Endothelial cell of umbilical vein (primary cell): ENCODE measurements around the gene NRARP. TPM values are rescaled to one million over a fixed set of nuclear protein-coding genes. Genes with fewer than 3 reads are reported as not detected.

Source experiments
- BruUV-seq: library from RNA; stranded (reverse); fragments of 400-500 nt; replicated peaks from 2 replicates; lab custom pipeline; 2021; lab: Mats Ljungman, UMichigan
- CTCF ChIA-PET: fragments of 300-600, 350-600 bp; sonication (Branson Sonifier 250); formaldehyde crosslinking; loops from one replicate; lab custom pipeline; 2021; ENCODE audit warnings: antibody characterized with exemption, inconsistent platforms; lab: Charles Lee
- POLR2A ChIA-PET: fragments of 300-600, 350-600 bp; sonication (Branson Sonifier 250); formaldehyde crosslinking; loops from one replicate; lab custom pipeline; 2021; ENCODE audit warnings: antibody characterized with exemption, inconsistent platforms; lab: Charles Lee
- DNase-seq: peaks from one replicate; pipeline ENCODE4 v3.0.0-alpha.2; 2011; ENCODE audit warnings: low read depth, low spot score
- FAIRE-seq: peaks from 2 replicates; lab custom pipeline; 2011; peaks lifted over from hg19 to GRCh38; lab: Jason Lieb, UNC
- H2AFZ ChIP-seq: 2 replicates; pipeline ENCODE4 v1.6.0; 2012; ENCODE audit warnings: low read depth, low read length, control low read depth, inconsistent platforms
- H3K27ac ChIP-seq: 2 replicates; pipeline ENCODE4 v1.5.1; 2011; ENCODE audit warnings: low read depth, mild to moderate bottlenecking, control low read depth, low read length, moderate library complexity; ENCODE audit not compliant: insufficient read depth
- H3K27me3 ChIP-seq, 2 experiments: 2 replicates each; pipeline versions ENCODE4 v1.6.0 to v1.6.1; 2011; ENCODE audit warnings: low read length in 2 of 2, mixed read lengths in 1 of 2; ENCODE audit not compliant: control insufficient read depth in 2 of 2, insufficient read depth in 2 of 2
- H3K36me3 ChIP-seq, 2 experiments: 2 replicates in 1 of 2; 3 replicates in 1 of 2; pipeline ENCODE4 v1.5.1; 2011; ENCODE audit warnings: low read length in 2 of 2, mild to moderate bottlenecking in 1 of 2, moderate library complexity in 1 of 2; ENCODE audit not compliant: control insufficient read depth in 2 of 2, insufficient read depth in 2 of 2; ENCODE audit errors: extremely low read depth in 1 of 2
- H3K4me1 ChIP-seq: 3 replicates; pipeline ENCODE4 v1.5.1; 2011; ENCODE audit warnings: mild to moderate bottlenecking, low read length; ENCODE audit not compliant: control insufficient read depth, insufficient read depth; ENCODE audit errors: extremely low read depth
- H3K4me2 ChIP-seq: 2 replicates; pipeline ENCODE4 v1.6.1; 2011; ENCODE audit warnings: low read length, control low read depth, mixed read lengths; ENCODE audit not compliant: insufficient read depth
- H3K4me3 ChIP-seq, 3 experiments: fragments of 200-600 bp in 1 of 3; sonication (generic), shearing (Covaris generic) in 1 of 3; replicated peaks in 1 of 3; 2 replicates each; pipeline ENCODE4 v1.5.1; 2011 to 2016; ENCODE audit warnings: control low read depth in 3 of 3, low read length in 3 of 3, mild to moderate bottlenecking in 2 of 3, inconsistent platforms in 1 of 3, low read depth in 1 of 3, moderate library complexity in 1 of 3; ENCODE audit not compliant: insufficient read depth in 1 of 3
- H3K79me2 ChIP-seq: 2 replicates; pipeline ENCODE4 v1.6.0; 2012; ENCODE audit warnings: low read length, inconsistent platforms; ENCODE audit not compliant: control insufficient read depth, insufficient read depth
- H3K9ac ChIP-seq: replicated peaks from 2 replicates; pipeline ENCODE3; 2011; ENCODE audit warnings: low read length, control low read depth; ENCODE audit not compliant: insufficient read depth; ENCODE audit errors: extremely low read depth
- H3K9me1 ChIP-seq: replicated peaks from 3 replicates; pipeline ENCODE4 v1.6.0; 2011; ENCODE audit warnings: mild to moderate bottlenecking, low read length; ENCODE audit not compliant: control insufficient read depth, insufficient read depth; ENCODE audit errors: extremely low read depth
- H3K9me3 ChIP-seq: replicated peaks from 2 replicates; pipeline ENCODE4 v1.5.1; 2012; ENCODE audit warnings: low read length, inconsistent platforms; ENCODE audit not compliant: control insufficient read depth, insufficient read depth
- H4K20me1 ChIP-seq: replicated peaks from 2 replicates; pipeline ENCODE3; 2011; ENCODE audit warnings: mild to moderate bottlenecking, low read length; ENCODE audit not compliant: control insufficient read depth, insufficient read depth; ENCODE audit errors: extremely low read depth
- CTCF ChIP-seq, 2 donors: IDR thresholded peaks; 1 replicate in 1 of 2; 2 replicates in 1 of 2; pipeline ENCODE4 v1.5.1; 2011; ENCODE audit warnings: low read length in 2 of 2, mild to moderate bottlenecking in 2 of 2, moderate library complexity in 2 of 2, control low read depth in 1 of 2, inconsistent platforms in 1 of 2, low read depth in 1 of 2; ENCODE audit not compliant: insufficient read depth in 1 of 2; ENCODE audit errors: extremely low read depth in 1 of 2
- EZH2 ChIP-seq: IDR thresholded peaks from 2 replicates; pipeline ENCODE4 v1.6.1; 2012; ENCODE audit warnings: borderline replicate concordance, low read depth, mild to moderate bottlenecking, moderate library complexity, low read length, inconsistent platforms; ENCODE audit not compliant: severe bottlenecking
- FOS ChIP-seq: IDR thresholded peaks from 2 replicates; pipeline ENCODE4 v1.6.1; 2011; ENCODE audit warnings: mild to moderate bottlenecking, low read length, moderate library complexity, borderline replicate concordance; ENCODE audit not compliant: insufficient read depth
- GATA2 ChIP-seq: IDR thresholded peaks from 2 replicates; pipeline ENCODE4 v1.7.0; 2011; ENCODE audit warnings: low read depth, mild to moderate bottlenecking, moderate library complexity, mixed read lengths, low read length; ENCODE audit not compliant: insufficient read length, insufficient read depth
- JUN ChIP-seq: IDR thresholded peaks from 2 replicates; pipeline ENCODE4 v1.6.1; 2011; ENCODE audit warnings: borderline replicate concordance, low read depth; ENCODE audit not compliant: insufficient read length, insufficient read depth
- MAX ChIP-seq: IDR thresholded peaks from 2 replicates; pipeline ENCODE4 v1.6.1; 2011; ENCODE audit not compliant: insufficient read depth, insufficient read length
- MYC ChIP-seq: IDR thresholded peaks from one replicate; pipeline ENCODE4 v1.6.1; 2011; ENCODE audit warnings: mild to moderate bottlenecking, low read depth, low read length
- POLR2A ChIP-seq: IDR thresholded peaks from 2 replicates; pipeline ENCODE4 v1.6.1; 2012; ENCODE audit warnings: low read depth, mild to moderate bottlenecking, control low read depth, low read length
- POLR2AphosphoS5 ChIP-seq: IDR thresholded peaks from 2 replicates; pipeline ENCODE4 v1.6.1; 2012; ENCODE audit warnings: low read depth, mild to moderate bottlenecking, control low read depth, low read length, moderate library complexity; ENCODE audit not compliant: insufficient read depth
- dilution Hi-C: fragments of 300-500 bp; cut with MboI; formaldehyde crosslinking; loops from one replicate; pipeline ENCODE4 v1.15.0; 2019; ENCODE audit warnings: low sequenced_read_pairs; ENCODE audit not compliant: extremely low pct_ligation_motif_present
- intact Hi-C: fragments of 100-400 bp; cut with micrococcal nuclease; formaldehyde crosslinking; loops from one replicate; pipeline ENCODE4 v1.10.0; 2022
- polyA plus RNA-seq, 4 experiments: library from polyadenylated mRNA; depleted of rRNA in 3 of 4; stranded (reverse) in 3 of 4; unstranded in 1 of 4; fragments of >200 nt; gene quantifications; 2 replicates each; pipeline versions ENCODE4 v1.2.1 to v1.2.3, GENCODE V29; 2011 to 2012; ENCODE audit warnings: missing spikeins in 1 of 4
- total RNA-seq: library from RNA; stranded (reverse); gene quantifications from 2 replicates; pipeline ENCODE4 v1.2.3, GENCODE V29; 2021

NRARP gene
- total and polyA plus RNA-seq, 2 donors (not counting 3 experiments of a cell fraction or from before 2014, with no cell fraction given) = 50.0 to 72.9 TPM

GRCh38 chr9:137263506-137263905, 38.6 kb downstream of the NRARP start:
- CTCF ChIA-PET = interaction anchor here (1.8 to 3.1 kb wide), 2 partner anchors 27 to 140 kb away, joined by 4 to 23 read pairs; no protein-coding TSS in a partner anchor
- no peak for DNase-seq
- Histone ChIP-seq H3K4me2 (no peak overlapping the region), H3K27ac (no peak overlapping the region), H4K20me1 (no peaks in the 10 kb centered on the region), H3K36me3 (peaks cover 2 to 26% of the 10 kb centered on the region in 2 experiments), H2AFZ (no peak overlapping the region), H3K27me3 (no peaks in the 10 kb centered on the region), H3K9me1 (no peaks in the 10 kb centered on the region), H3K79me2 (no peaks in the 10 kb centered on the region), H3K4me1 (peaks cover 9% of the 10 kb centered on the region), H3K4me3 (no peak overlapping the region), H3K9me3 (no peaks in the 10 kb centered on the region), H3K9ac (no peak overlapping the region)
- intact Hi-C loops (no loop called here), dilution Hi-C loops (no loop called here)
- BruUV-seq = no TSS peak
- POLR2A ChIA-PET = no interaction called here
- TF ChIP-seq JUN = no peak
- no peak for TF ChIP-seq GATA2
- TF ChIP-seq CTCF (IDR thresholded peaks at IDR 0.05; ENCODE audit: extremely low read depth in 1 of 2, insufficient read depth in 1 of 2, low read depth in 1 of 2, low read length in 2 of 2) = no peak
- no peak for TF ChIP-seq POLR2AphosphoS5
- TF ChIP-seq MYC = no peak
- TF ChIP-seq EZH2 = no peak
- no peak for TF ChIP-seq POLR2A
- no peak for TF ChIP-seq MAX
- no peak for TF ChIP-seq FOS
- FAIRE-seq = no peak
